ENCODE results near the gene SNAP29.
"Not testable (repeated sequence)": the region's sequence is repeated elsewhere in the genome, so short reads cannot be mapped to it uniquely, and the experiment has no call there.

The SNAP29 gene

GRCh38 chr22:20858615-20859416 is at the start of gene SNAP29, which contains the start of gene PI4KA:
SNAP29 (plus strand) TSS chr22:20859007; CDS start chr22:20859111, 104 bp downstream.
PI4KA (minus strand) TSS chr22:20858811; CDS start chr22:20858725, 86 bp downstream.
- no peaks in the 10 kb centered on the region for H3K27me3 Mint-ChIP-seq (ENCODE audit: low read depth)
- peak within 1 kb of the TSS; percentile 89 for H3K27ac Mint-ChIP-seq
- peaks cover 25% of the 10 kb centered on the region for H3K4me1 Mint-ChIP-seq (ENCODE audit: low read depth)
- H3K9me3 Mint-ChIP-seq, result no peaks in the 10 kb centered on the region
- peak; percentile 98 for DNase-seq (ENCODE audit: low spot score)
- peaks cover 10% of the 10 kb centered on the region for H3K36me3 Mint-ChIP-seq (ENCODE audit: low read depth)
- H3K4me3 Mint-ChIP-seq, result peak within 1 kb of the TSS; percentile 88

- H3K27me3 Mint-ChIP-seq (ENCODE audit: low read depth), result no peaks in the 10 kb centered on the region
- no peak overlapping the region for H3K4me3 Mint-ChIP-seq
- H3K36me3 Mint-ChIP-seq (ENCODE audit: low read depth), result peaks cover 58% of the 10 kb centered on the region
- DNase-seq (ENCODE audit: low spot score), result no peak
- no peak overlapping the region for H3K27ac Mint-ChIP-seq
- no peaks in the 10 kb centered on the region for H3K9me3 Mint-ChIP-seq
- H3K4me1 Mint-ChIP-seq (ENCODE audit: low read depth), result peaks cover 14% of the 10 kb centered on the region
These were observed 49.1 kb upstream of the SNAP29 start for GRCh38 chr22:20809538-20810185.

DNA sequence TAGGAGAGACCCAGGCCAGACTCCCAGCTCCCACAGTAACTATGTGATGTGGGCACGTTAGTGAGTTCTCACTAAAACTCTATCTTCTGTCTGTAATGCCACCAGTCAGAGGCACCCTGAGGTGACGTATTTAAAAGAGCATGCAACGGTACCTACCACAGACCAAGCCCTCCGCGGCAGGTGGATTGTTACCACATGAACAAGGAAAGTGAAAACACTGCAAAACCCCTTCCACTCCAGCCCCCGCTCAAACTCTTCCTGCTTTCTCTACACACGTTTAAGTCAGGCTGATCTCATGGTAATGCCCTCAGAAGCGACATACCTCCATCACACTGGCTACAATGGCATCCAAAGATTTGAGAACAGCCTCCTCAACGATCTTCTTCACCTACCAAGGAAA is 48.2 kb upstream of the SNAP29 start:
- Mint-ChIP-seq H3K27ac (no peak overlapping the region), H3K4me3 (no peak overlapping the region), H3K9me3 (no peaks in the 10 kb centered on the region), H3K27me3 (ENCODE audit: low read depth) (no peaks in the 10 kb centered on the region), H3K4me1 (ENCODE audit: low read depth) (peaks cover 14% of the 10 kb centered on the region), H3K36me3 (ENCODE audit: low read depth) (peaks cover 56% of the 10 kb centered on the region)
- DNase-seq (ENCODE audit: low spot score), result no peak

DNA sequence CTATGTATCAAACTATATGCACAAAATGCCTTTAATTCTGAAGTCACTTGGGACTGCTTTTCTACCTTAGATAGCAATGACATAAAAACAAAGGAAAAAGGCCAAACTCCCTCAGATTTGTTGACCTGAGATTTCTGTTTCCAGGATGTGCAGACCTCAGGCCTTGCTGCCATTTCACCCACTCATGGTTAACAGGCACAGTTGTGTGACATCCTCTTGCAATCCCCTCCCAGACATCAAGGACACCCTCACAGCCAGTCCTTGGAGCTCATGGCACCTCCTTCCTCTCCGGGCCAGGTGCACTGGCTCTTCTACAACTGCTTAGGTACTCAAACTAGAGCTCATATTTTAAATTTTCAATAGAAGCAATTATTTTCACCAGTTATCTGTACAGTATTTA is 47.6 kb upstream of the SNAP29 start:
- no peak for DNase-seq (ENCODE audit: low spot score)
- peak overlapping the region; percentile 24 for H3K27ac Mint-ChIP-seq
- H3K9me3 Mint-ChIP-seq, result no peaks in the 10 kb centered on the region
- no peak overlapping the region for H3K4me3 Mint-ChIP-seq
- H3K27me3 Mint-ChIP-seq (ENCODE audit: low read depth), result no peaks in the 10 kb centered on the region
- H3K4me1 Mint-ChIP-seq (ENCODE audit: low read depth), result peaks cover 14% of the 10 kb centered on the region
- peaks cover 52% of the 10 kb centered on the region for H3K36me3 Mint-ChIP-seq (ENCODE audit: low read depth)

- peaks cover 56% of the 10 kb centered on the region for H3K36me3 Mint-ChIP-seq (ENCODE audit: low read depth)
- no peaks in the 10 kb centered on the region for H3K9me3 Mint-ChIP-seq
- H3K4me3 Mint-ChIP-seq, result no peak overlapping the region
- no peaks in the 10 kb centered on the region for H3K27me3 Mint-ChIP-seq (ENCODE audit: low read depth)
- no peak overlapping the region for H3K27ac Mint-ChIP-seq
- no peak for DNase-seq (ENCODE audit: low spot score)
- H3K4me1 Mint-ChIP-seq (ENCODE audit: low read depth), result peaks cover 14% of the 10 kb centered on the region
These were observed 46.7 kb upstream of the SNAP29 start for GRCh38 chr22:20811971-20812660.

DNA sequence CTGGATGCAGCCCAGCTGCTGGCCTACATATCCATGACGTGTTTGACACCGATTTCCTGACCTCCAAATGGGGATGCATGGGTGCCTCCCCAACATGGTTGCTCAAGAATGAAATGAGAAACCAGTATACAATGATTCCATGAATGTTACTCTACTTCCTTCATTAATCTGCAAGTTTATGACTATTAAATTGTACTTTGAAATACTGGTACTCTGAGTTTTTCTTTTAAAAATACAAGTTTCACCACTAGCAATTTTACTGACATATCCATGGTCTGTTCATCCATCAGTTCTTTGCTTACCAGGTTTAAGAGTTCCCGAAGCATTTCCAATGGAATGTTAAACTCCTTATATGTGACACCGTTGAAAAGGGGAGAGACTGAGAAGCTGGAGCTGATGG is 45.8 kb upstream of the SNAP29 start:
- H3K36me3 Mint-ChIP-seq (ENCODE audit: low read depth), result peaks cover 51% of the 10 kb centered on the region
- H3K27me3 Mint-ChIP-seq (ENCODE audit: low read depth), result no peaks in the 10 kb centered on the region
- no peak overlapping the region for H3K27ac Mint-ChIP-seq

GRCh38 chr22:20814221-20814808 is 44.5 kb upstream of the SNAP29 start:
- H3K36me3 Mint-ChIP-seq (ENCODE audit: low read depth), result peaks cover 58% of the 10 kb centered on the region
- H3K27ac Mint-ChIP-seq, result no peak overlapping the region

More for the DNA sequence above, 45.8 kb upstream of the SNAP29 start:
- no peaks in the 10 kb centered on the region for H3K9me3 Mint-ChIP-seq
- no peak overlapping the region for H3K4me3 Mint-ChIP-seq
- DNase-seq (ENCODE audit: low spot score), result no peak
- H3K4me1 Mint-ChIP-seq (ENCODE audit: low read depth), result peaks cover 14% of the 10 kb centered on the region

GRCh38 chr22:20815477-20816050 is 43.2 kb upstream of the SNAP29 start:
- Mint-ChIP-seq H3K27ac (no peak overlapping the region), H3K9me3 (no peaks in the 10 kb centered on the region), H3K36me3 (ENCODE audit: low read depth) (peaks cover 51% of the 10 kb centered on the region), H3K27me3 (ENCODE audit: low read depth) (no peaks in the 10 kb centered on the region), H3K4me3 (no peak overlapping the region), H3K4me1 (ENCODE audit: low read depth) (peaks cover 10% of the 10 kb centered on the region)
- DNase-seq (ENCODE audit: low spot score), result no peak

More at GRCh38 chr22:20814221-20814808, 44.5 kb upstream of the SNAP29 start:
- Mint-ChIP-seq H3K4me1 (ENCODE audit: low read depth) (peaks cover 14% of the 10 kb centered on the region), H3K27me3 (ENCODE audit: low read depth) (no peaks in the 10 kb centered on the region), H3K9me3 (no peaks in the 10 kb centered on the region), H3K4me3 (no peak overlapping the region)
- no peak for DNase-seq (ENCODE audit: low spot score)

DNA sequence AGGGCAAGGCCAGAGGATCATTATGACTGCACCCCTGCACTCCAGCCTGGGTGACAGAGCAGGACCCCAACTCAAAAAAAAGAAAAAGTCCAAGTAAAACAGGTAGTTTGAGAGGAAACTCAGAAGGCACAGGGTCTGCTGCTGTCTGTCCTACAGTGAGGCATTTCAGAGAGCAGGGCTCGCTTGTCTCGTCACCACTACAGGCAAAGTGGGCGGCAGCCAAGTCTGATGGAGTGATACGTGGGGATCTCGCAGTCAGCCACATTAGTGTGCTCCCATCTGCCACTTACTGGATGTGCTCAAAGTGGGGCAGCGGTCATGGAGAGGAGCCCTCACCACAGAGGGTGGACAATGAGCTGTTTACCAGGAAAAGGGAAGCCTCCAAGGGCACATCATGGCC is 42.2 kb upstream of the SNAP29 start:
- Mint-ChIP-seq H3K9me3 (no peaks in the 10 kb centered on the region), H3K4me3 (no peak overlapping the region), H3K27me3 (ENCODE audit: low read depth) (no peaks in the 10 kb centered on the region), H3K36me3 (ENCODE audit: low read depth) (peaks cover 41% of the 10 kb centered on the region), H3K4me1 (ENCODE audit: low read depth) (peaks cover 1% of the 10 kb centered on the region), H3K27ac (no peak overlapping the region)
- no peak for DNase-seq (ENCODE audit: low spot score)

- DNase-seq (ENCODE audit: low spot score), result no peak
- no peak overlapping the region for H3K4me3 Mint-ChIP-seq
- peaks cover 30% of the 10 kb centered on the region for H3K36me3 Mint-ChIP-seq (ENCODE audit: low read depth)
- peaks cover 1% of the 10 kb centered on the region for H3K4me1 Mint-ChIP-seq (ENCODE audit: low read depth)
- H3K27me3 Mint-ChIP-seq (ENCODE audit: low read depth), result no peaks in the 10 kb centered on the region
- no peak overlapping the region for H3K27ac Mint-ChIP-seq
- no peaks in the 10 kb centered on the region for H3K9me3 Mint-ChIP-seq
These were observed 40.3 kb upstream of the SNAP29 start for GRCh38 chr22:20818471-20818870.

GRCh38 chr22:20819471-20819870 is 39.3 kb upstream of the SNAP29 start:
- no peak for DNase-seq (ENCODE audit: low spot score)
- Mint-ChIP-seq H3K4me3 (no peak overlapping the region), H3K9me3 (no peaks in the 10 kb centered on the region), H3K27me3 (ENCODE audit: low read depth) (no peaks in the 10 kb centered on the region), H3K36me3 (ENCODE audit: low read depth) (peaks cover 28% of the 10 kb centered on the region), H3K27ac (no peak overlapping the region), H3K4me1 (ENCODE audit: low read depth) (no peaks in the 10 kb centered on the region)

- H3K9me3 Mint-ChIP-seq; H3K27me3 Mint-ChIP-seq (ENCODE audit: low read depth); H3K4me3 Mint-ChIP-seq; H3K4me1 Mint-ChIP-seq (ENCODE audit: low read depth); H3K27ac Mint-ChIP-seq; DNase-seq (ENCODE audit: low spot score): not testable (repeated sequence)
- peaks cover 26% of the 10 kb centered on the region for H3K36me3 Mint-ChIP-seq (ENCODE audit: low read depth)
These were observed 37.0 kb upstream of the SNAP29 start for GRCh38 chr22:20821717-20822239.

DNA sequence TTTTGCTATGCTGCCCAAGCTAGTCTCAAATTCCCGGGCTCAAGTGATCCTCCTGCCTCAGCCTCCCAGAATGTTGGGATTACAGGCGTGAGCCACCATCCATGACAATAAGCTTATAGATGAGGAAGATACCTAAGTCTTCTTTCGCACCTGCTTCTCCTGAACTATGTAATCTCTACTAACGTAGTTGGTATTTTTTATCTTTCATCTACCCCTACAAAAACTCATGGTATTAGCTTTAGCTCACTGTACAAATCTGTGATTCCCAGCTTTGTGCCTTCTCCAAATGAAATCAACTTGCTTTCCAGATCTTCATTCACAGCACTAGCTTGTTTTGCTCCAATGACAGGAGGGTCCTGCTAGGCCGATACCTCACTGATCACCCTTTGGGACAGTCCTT is 36.6 kb upstream of the SNAP29 start:
- Mint-ChIP-seq H3K9me3 (no peaks in the 10 kb centered on the region), H3K4me1 (ENCODE audit: low read depth) (no peaks in the 10 kb centered on the region), H3K4me3 (no peak overlapping the region), H3K27ac (no peak overlapping the region), H3K36me3 (ENCODE audit: low read depth) (peaks cover 22% of the 10 kb centered on the region), H3K27me3 (ENCODE audit: low read depth) (no peaks in the 10 kb centered on the region)
- no peak for DNase-seq (ENCODE audit: low spot score)

All from T-helper 2 cell treated with Interferon-gamma antibody and Interleukin-4, amounts not matched to agents 5 μg/mL and 100 μg/mL, for 36 hours (primary cell).